AML-193 (cell line): ENCODE data around the gene ATF6.
"Not testable (repeated sequence)": the region's sequence is repeated elsewhere in the genome, so short reads cannot be mapped to it uniquely, and the experiment has no call there.

ENCODE experiments used
- DNase-seq, 2 experiments: peaks; one replicate each; lab custom pipeline; 2025; lab: John Stamatoyannopoulos, UW

Gene ATF6

DNA sequence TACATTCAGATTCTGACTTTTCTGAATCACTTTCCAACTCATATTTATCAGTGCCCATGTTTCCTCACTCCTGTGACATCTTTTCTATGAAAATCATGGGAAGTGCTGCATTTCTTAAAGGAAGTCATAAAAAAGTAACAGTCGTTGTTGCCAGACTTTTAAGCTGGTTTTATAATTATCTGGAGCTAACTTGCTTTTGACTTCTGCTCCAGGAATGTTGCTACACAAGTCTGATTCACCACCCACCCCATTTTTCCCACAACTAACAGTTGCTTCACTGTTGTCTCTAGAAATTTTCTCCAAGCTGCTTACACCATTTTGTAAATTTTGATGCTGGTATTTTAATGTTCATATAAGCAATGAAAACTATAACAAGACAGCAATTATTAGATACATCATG is 32.6 kb upstream of the ATF6 start:
- peak in 1 of 2 experiments; percentile 37 for DNase-seq

- no peak for DNase-seq
Measured at GRCh38 chr1:161735837-161736236, 30.3 kb upstream of the ATF6 start.

DNA sequence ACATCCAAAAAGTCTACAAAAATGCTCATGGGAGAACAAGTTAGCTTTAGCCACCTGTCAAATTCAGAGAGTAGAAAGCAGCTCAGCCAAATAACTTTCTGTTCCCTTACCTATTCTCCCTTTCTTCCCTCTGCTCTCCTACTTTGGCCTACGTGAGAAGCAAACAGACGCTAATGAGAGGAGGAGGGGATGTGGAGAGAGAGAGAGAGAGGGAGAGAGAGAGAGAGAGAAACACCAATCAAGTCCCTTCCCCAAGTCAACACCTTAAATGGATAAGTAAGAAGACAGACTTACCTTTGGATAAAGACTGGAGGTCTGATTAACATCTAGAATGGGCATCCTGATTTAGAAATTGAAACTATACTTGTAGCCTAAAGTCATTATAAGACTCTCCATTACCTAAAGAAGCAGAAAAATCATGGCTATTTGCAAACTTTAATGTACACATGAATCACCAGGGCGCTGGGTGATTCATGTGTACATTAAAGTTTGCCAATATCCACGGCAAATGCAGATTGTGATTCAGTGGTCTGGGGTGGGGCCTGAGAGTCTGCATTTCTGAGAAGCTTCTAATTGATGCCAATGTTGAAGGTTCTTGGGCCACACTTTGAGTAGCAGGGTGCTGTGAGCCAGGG is 29.7 kb upstream of the ATF6 start:
- no peak for DNase-seq

DNA sequence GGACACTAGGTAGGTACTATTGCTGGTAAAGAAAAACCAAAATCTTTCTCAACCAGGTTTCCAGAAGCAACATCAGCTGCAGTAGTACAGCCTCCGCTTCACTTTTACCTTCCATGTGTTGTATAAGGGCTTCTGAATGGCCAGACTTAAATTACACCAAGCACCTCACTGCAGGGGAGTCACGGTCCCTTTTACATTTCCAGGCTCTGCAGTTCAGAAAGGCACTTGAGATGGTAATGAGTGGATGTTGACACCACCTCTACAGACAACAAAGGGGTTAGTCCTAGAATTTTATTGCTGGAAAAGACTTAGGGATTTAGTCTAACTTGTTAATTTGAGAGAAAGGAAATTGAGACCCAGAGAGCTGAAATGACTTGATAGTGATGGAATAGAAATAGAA is 28.5 kb upstream of the ATF6 start:
- no peak for DNase-seq

DNA sequence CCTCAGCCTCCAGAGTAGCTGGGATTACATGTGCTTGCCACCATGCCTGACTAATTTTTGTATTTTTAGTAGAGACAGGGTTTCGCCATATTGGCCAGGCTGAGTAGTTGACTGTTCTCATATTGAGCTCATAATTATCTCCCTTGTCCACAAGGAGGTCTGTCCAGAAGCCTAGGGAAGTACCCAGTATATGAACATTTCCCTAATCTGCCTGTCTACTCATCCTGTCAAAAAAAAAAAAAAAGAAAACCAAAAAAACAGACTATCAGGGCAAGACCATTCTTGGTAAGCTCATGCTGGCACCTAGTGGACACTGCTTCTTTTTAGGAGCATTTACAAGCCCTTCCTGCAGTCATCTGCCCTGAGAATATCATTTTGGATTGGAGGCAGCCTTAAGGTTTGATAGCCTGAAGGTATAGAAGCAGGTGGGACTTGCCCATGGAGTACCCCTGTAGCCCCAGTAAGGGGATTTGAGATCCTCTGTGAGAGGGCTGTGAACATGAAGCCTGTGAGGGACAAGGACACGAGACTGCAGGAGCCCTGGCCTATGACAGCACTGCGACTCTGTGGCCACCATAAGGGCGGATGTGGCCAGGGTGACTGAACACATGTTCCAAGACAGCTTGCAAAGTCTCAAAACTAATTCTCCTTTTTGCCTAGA is 27.4 kb upstream of the ATF6 start:
- peak; percentile 84 to 94 for DNase-seq

GRCh38 chr1:161739865-161740566 is 26.1 kb upstream of the ATF6 start:
- no peak for DNase-seq

DNA sequence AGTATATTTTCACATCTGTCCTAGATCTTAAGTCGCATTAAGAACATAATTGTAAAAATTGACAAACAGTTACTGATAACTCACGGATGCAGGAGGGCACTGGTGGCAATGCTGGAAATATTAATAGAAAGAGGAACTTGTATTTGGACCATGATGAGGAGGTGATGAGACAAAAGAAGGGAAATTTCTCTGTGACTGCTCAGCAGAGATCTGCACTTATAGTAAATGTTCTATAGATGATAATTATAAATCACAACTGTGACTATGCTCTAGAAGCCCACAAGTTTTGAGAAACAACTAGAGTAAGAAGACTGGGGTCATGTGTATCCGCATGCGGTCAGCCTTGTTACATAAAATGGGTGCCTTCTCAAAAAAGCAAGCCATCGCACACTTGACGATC is 25.2 kb upstream of the ATF6 start:
- DNase-seq: peak in 1 of 2 experiments; percentile 20

DNA sequence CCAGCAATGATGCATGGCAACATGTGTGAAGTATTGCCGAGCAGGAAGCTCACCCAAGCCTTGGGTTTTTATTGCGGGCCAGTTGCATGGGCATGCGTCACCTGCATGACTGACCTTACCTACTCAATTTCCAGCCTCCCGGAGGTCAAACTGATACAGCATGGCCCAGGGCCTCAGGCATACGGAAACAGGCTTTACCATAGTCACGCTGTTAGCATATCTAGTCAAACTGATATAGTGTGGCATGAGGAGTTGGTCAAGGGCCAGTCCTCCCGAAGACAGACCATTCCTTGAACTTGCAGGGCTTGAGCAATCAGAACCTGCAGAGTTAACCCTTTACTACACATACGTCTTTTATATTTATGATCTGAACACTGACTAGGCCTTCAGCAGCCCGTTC is 22.9 kb upstream of the ATF6 start:
- no peak for DNase-seq

- peak in 1 of 2 experiments; percentile 9 for DNase-seq
Measured at GRCh38 chr1:161747801-161748200, 18.3 kb upstream of the ATF6 start.

DNA sequence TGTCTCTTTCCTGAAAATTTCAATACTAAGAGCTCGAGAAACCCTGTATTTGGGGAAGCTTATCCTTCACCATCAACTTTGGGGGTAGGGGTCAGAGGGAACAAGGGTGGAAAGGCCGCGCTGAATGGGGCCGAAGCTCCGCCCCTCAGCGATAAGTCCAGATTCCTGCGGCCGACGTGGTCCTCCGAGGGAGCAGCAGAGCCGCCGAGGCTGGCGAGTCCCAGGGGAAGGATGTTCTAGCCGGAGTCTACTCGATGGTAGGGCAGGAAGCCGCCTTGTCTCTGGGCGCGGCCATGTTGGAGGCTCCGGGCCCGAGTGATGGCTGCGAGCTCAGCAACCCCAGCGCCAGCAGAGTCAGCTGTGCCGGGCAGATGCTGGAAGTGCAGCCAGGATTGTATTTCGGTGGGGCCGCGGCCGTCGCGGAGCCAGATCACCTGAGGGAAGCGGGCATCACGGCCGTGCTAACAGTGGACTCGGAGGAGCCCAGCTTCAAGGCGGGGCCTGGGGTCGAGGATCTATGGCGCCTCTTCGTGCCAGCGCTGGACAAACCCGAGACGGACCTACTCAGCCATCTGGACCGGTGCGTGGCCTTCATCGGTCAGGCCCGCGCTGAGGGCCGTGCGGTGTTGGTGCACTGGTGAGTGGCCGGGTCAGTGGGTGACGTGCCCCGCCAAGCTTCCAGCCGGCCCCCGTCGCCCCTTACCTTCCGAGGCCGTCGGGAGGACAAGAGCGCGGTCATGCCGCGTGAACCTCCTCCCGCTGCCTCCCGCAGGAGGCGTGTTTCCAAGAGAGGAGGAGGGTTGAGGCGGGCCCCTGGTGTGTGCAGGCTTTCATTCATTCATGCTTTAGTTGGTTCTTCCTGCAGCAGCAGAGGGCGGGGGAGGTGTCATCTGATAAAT is 16.4 kb upstream of the ATF6 start, which contains the start of gene DUSP12:
Gene DUSP12 (plus strand): TSS at position 278 of the 899 bp plus-strand sequence. CDS start 16 bp downstream, at position 294.
- DNase-seq: peak; percentile 87 to 94

GRCh38 chr1:161763522-161764098 is 2.5 kb upstream of the ATF6 start:
- DNase-seq: peak in 1 of 2 experiments; percentile 24

GRCh38 chr1:161768461-161768860 is 2.3 kb downstream of the ATF6 start:
- DNase-seq: no peak

DNA sequence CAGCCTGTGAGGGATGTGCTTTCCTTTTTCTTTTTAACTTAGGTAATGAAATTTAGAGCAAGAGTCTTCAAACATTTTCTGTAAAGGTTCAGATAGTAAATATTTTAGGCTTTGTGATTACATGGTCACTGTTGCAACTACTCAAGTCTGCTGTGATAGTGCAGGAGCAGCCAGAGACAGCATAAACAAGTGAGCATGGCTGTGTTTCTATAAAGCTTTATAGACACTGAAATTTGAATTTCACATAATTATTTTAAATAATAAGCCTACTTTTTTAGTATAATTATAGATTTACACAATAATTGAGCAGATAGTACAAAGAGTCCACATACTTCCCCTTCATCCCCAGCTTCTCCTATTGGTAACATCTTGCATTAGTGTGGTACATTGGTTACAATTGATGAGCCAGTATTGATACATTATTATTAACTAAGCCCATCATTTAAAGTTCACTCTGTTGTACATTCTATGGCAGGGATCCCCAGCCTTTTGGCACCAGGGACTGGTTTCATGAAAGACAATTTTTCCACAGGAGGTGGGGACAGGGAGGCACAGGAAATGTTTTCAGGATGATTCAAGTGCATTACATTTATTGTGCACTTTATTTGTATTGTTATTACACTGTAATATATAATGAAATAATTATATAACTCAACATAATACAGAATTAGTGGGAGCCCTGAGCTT is 3.0 kb downstream of the ATF6 start:
- no peak for DNase-seq

DNA sequence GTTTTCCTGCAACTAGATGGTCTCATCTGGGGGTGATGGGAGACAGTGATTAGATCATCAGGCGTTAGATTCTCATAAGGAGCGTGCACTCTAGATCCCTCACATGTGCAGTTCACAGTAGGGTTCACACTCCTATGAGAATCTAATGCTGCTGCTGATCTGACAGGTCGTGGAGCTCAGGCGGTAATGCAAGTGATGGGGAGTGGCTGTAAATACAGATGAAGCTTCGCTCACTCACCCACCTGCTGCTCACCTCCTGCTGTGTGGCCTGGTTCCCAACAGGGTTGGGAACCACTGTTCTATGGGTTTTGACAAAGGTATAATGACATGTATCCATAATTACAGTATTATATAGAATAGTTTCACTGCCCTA is 3.5 kb downstream of the ATF6 start:
- not testable (repeated sequence) for DNase-seq

DNA sequence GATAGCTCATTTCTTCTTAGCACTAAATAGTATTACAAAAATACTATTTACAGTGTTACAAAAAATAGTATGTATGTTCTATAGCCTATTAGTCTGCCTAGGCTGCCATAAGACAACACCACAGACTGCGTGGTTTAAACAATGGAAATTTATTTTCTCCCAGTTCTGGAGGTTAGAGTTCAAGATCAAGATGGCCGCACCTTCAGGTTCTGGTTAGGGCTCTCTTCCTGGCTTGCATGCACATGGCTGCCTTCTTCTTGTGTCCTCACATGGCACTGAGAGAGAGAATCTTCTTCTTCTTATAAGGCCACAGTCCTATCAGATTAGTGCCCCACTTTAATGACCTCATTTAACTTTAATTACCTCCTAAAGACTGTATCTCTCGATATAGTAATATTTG is 4.1 kb downstream of the ATF6 start:
- no peak for DNase-seq

DNA sequence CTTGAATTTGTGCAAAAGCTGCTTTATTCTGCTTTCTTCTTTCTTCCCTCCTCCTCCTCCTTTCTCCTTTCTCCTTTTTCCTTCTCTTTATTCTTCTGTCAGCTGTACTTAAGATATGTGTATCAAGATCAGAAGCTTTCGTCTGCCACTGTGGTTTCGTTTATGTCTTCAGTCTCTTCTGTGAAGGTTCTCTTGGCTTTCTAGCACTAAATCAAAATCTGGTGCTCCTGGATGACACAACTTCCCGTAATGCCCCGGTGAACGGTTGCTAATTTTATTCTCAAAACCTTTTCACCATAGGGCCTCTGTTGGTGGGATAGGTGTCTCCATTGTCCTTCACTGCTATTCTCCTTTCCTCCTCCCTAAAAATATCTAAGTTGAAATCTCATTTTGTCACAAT is 5.0 kb downstream of the ATF6 start:
- DNase-seq: no peak

GRCh38 chr1:161771973-161772372 is 5.9 kb downstream of the ATF6 start:
- DNase-seq: no peak

- DNase-seq: peak; percentile 60 to 78
Measured at GRCh38 chr1:161772397-161772796, 6.3 kb downstream of the ATF6 start.

- DNase-seq: no peak
Measured at GRCh38 chr1:161773791-161774190, 7.7 kb downstream of the ATF6 start.

DNA sequence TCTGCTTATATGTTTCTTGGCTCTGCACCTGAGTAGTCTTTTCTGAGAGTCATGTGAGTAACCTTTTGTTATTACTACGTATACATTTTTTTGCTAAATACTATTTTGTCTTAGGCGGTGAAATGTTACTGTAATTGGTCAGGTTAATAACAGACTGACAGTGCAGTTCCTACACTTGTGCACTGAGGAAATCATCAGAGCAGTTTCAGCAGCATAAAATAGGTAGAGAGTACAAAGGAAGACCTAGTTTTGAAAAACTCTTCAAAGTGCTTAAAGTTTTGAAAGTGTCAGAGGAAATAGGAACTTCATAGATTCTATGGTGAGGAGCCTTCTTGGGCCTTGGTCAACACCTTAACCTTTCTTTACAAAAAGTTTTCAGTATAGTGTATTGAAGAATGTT is 11.1 kb downstream of the ATF6 start:
- DNase-seq: no peak

- DNase-seq: no peak
Measured at GRCh38 chr1:161778522-161778921, 12.4 kb downstream of the ATF6 start.
